HEK293T (cell line): ENCODE measurements around the gene ZNF835.

Experiments
- ARNT ChIP-seq: fragments of 450-650 bp; IDR thresholded peaks from 2 replicates; pipeline ENCODE4 v1.6.1; 2017; ENCODE audit warnings: mild to moderate bottlenecking
- BHLHE40 ChIP-seq: fragments of 450-650 bp; IDR thresholded peaks from 2 replicates; pipeline ENCODE4 v1.6.1; 2016; ENCODE audit warnings: mild to moderate bottlenecking, moderate library complexity, borderline replicate concordance
- FOXK2 ChIP-seq: fragments of 450-650 bp; IDR thresholded peaks from 2 replicates; pipeline ENCODE4 v1.6.1; 2016; ENCODE audit warnings: mild to moderate bottlenecking
- FOXM1 ChIP-seq: fragments of 450-650 bp; IDR thresholded peaks from 2 replicates; pipeline ENCODE4 v1.6.1; 2017; ENCODE audit warnings: mild to moderate bottlenecking, borderline replicate concordance
- HDGF ChIP-seq: fragments of 450-650 bp; IDR thresholded peaks from 2 replicates; pipeline ENCODE4 v1.6.1; 2017; ENCODE audit warnings: antibody characterized with exemption, borderline replicate concordance
- SP1 ChIP-seq: fragments of 450-650 bp; IDR thresholded peaks from 2 replicates; pipeline ENCODE4 v1.6.1; 2017
- SUZ12 ChIP-seq: fragments of 450-650 bp; IDR thresholded peaks from 2 replicates; pipeline ENCODE4 v1.6.1; 2016; ENCODE audit warnings: mild to moderate bottlenecking
- TARDBP ChIP-seq: fragments of 450-650 bp; IDR thresholded peaks from 2 replicates; pipeline ENCODE4 v1.6.1; 2016
- ZNF384 ChIP-seq: fragments of 450-650 bp; IDR thresholded peaks from 2 replicates; pipeline ENCODE4 v1.6.1; 2016

DNA sequence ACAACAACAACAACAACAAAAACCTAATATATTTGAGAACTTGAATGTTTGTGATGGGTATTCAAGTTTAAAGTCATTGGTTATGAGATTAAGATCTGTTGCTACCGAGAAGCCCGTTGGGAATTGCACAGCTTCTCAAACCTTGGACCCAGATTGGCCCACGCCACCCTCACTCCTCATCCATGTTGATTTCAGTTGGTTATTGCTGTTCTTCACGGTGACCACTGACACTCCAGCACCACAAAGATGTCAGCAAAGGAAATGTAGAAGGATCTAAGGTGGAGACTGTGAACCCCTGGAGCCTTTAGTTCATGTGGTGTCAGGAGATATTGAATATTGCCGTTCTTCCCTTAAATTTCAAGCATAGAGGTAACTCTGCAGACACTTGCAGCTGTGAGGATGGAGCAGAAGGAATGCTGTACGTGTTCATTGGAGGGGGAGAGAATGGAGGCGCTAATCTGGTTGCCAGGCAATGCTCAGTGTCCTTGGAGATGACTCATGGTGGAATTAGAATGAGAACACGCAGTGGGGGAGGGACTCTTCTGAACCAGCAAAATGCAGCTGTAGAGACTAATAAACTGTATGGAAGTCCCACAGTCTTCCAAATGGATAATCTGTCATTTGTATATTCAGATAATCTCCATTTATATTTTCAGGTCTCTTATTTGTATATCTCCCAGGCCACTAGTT is 20.8 kb upstream of the ZNF835 start:
- no peak for TF ChIP-seq ZNF384
- TF ChIP-seq TARDBP, result no peak
- no peak for TF ChIP-seq BHLHE40
- no peak for TF ChIP-seq FOXK2
- TF ChIP-seq SP1, result no peak
- TF ChIP-seq FOXM1, result no peak
- TF ChIP-seq SUZ12, result no peak
- no peak for TF ChIP-seq HDGF
- no peak for TF ChIP-seq ARNT
